Measurements from ENCODE around the gene PRDM5.

The PRDM5 gene

DNA sequence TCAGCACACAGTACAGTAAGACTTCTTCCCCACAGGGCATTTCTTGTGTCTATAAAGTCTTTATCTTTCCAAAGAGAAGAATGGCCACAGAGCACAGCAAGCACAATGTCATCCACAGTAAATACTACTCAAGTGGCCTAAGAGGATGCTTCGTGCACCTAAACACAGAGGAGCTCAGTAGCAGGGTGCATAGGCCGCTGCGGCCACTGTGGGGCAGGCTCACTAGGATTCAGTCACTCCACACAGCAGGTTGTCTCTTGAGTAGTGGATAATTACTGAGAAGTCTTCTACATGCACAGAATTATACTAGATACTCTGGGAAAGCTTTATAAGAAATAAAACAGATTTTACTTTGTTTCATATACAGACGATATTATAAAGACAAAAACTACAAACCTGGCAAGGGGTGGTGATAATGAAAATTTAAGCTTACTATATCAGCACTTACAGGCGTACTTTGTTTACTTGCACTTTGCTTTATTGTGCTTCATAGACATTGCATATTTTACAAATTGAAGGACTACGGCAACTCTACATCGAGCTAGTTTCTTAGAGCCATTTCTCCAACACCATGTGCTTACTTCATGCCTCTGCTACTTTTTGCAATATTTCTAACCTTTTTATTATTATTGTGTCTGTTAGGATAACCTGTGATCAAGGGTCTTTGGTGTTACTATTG lies 78.5 kb downstream of the PRDM5 start:
- Mint-ChIP-seq H3K9me3 (no peaks in the 10 kb centered on the region), H3K36me3 (ENCODE audit: low read depth) (no peaks in the 10 kb centered on the region), H3K4me1 (peaks cover 14% of the 10 kb centered on the region), H3K27me3 (ENCODE audit: low read depth) (no peaks in the 10 kb centered on the region), H3K4me3 (no peak overlapping the region), H3K27ac (peak overlapping the region; percentile 62 to 76 (median 69))
- TF ChIP-seq, protein P1, sequence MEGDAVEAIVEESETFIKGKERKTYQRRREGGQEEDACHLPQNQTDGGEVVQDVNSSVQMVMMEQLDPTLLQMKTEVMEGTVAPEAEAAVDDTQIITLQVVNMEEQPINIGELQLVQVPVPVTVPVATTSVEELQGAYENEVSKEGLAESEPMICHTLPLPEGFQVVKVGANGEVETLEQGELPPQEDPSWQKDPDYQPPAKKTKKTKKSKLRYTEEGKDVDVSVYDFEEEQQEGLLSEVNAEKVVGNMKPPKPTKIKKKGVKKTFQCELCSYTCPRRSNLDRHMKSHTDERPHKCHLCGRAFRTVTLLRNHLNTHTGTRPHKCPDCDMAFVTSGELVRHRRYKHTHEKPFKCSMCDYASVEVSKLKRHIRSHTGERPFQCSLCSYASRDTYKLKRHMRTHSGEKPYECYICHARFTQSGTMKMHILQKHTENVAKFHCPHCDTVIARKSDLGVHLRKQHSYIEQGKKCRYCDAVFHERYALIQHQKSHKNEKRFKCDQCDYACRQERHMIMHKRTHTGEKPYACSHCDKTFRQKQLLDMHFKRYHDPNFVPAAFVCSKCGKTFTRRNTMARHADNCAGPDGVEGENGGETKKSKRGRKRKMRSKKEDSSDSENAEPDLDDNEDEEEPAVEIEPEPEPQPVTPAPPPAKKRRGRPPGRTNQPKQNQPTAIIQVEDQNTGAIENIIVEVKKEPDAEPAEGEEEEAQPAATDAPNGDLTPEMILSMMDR (IDR thresholded peaks at IDR 0.05; ENCODE audit: unreplicated experiment in 3 of 3) = peak; percentile 22 to 48 (median 47)

DNA sequence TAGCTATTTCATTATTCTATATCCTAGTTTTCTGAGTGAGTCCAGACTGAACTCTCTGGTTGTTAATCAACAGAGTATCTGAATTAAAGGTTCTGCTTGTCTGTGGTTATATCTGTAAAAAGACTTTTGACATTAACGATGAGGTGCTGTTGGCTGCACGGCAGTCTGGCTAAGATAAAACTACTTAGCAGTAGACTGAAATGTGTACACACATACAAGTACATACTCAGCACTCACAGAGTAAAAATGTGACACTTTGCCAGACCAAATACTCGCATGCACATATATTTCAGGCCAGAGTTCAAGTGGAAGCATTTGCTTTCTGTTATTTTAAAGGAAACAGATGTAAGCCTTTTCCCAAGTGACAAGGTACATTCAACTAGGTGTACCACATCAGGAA lies 80.5 kb downstream of the PRDM5 start:
- H3K36me3 Mint-ChIP-seq (ENCODE audit: low read depth) = no peaks in the 10 kb centered on the region
- H3K27ac Mint-ChIP-seq = peak overlapping the region; percentile 38 to 82 (median 48)
- H3K9me3 Mint-ChIP-seq = no peaks in the 10 kb centered on the region
- no peak overlapping the region for H3K4me3 Mint-ChIP-seq
- peaks cover 14% of the 10 kb centered on the region for H3K4me1 Mint-ChIP-seq
- TF ChIP-seq, protein P1 (IDR thresholded peaks at IDR 0.05; ENCODE audit: unreplicated experiment in 3 of 3) = no peak
- peaks cover 4% of the 10 kb centered on the region for H3K27me3 Mint-ChIP-seq (ENCODE audit: low read depth)

DNA sequence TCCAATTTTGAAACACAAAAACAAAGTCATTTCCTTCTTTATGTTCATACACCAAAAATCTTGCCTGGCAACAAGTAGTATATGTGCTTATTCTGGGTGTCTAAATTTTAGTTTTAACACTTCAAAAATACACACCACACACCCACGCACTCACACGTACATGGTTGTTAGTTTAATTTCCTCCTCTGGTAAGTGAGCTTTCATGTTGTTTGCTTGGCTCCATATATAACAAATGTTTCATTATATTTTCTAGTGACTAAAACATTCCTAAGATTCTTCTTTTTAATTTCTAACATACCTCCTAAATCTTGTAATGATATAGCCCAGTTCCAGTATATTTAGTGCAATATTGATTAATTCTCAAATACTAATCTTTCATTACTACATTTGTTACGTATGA lies 80.9 kb downstream of the PRDM5 start:
- H3K4me1 Mint-ChIP-seq = peaks cover 14% of the 10 kb centered on the region
- peak overlapping the region; percentile 38 to 82 (median 48) for H3K27ac Mint-ChIP-seq
- TF ChIP-seq, protein P1 (IDR thresholded peaks at IDR 0.05; ENCODE audit: unreplicated experiment in 3 of 3) = no peak
- no peaks in the 10 kb centered on the region for H3K9me3 Mint-ChIP-seq
- H3K36me3 Mint-ChIP-seq (ENCODE audit: low read depth) = no peaks in the 10 kb centered on the region
- peaks cover 4% of the 10 kb centered on the region for H3K27me3 Mint-ChIP-seq (ENCODE audit: low read depth)
- H3K4me3 Mint-ChIP-seq = no peak overlapping the region

DNA sequence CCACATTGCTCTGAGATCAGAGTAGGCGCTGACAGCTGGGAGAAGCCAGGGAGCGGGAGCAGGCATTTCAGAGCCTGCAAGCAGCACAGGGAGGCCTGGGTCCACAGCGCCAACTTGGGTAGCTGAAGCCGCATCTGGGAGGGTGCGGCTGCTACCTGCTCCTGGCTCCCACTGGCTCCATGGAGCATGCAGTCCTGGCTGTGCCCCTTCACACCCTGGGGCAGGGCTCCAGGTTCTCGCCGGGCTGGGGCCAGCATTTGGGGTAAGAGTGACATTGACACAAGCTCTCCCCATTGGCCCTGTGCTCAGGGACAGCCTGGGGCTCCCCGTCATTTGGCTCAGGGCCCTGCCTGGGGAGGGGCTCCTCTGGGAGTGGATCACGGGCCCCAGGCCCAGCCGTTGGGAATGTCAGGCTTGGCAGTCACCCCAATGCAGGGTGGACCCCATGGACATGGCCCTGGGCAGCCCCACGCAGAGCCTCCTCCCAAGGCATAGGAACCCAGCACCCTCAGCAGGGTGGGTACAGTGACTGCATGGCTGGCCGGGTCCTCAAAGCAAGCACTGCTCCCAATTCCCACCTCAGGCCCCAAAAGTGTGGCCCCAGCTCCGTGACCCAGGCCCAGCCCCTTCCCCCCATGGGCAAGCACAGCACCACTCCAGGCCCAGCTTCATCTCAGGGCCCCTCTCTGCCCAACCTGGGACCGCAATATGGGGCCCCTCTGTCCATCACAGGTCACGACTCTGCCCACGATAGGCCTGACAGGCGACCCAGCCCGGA lies 82.4 kb downstream of the PRDM5 start:
- H3K4me1 Mint-ChIP-seq = peaks cover 14% of the 10 kb centered on the region
- TF ChIP-seq, protein P1 (IDR thresholded peaks at IDR 0.05; ENCODE audit: unreplicated experiment in 3 of 3) = no peak
- no peak overlapping the region for H3K4me3 Mint-ChIP-seq

DNA sequence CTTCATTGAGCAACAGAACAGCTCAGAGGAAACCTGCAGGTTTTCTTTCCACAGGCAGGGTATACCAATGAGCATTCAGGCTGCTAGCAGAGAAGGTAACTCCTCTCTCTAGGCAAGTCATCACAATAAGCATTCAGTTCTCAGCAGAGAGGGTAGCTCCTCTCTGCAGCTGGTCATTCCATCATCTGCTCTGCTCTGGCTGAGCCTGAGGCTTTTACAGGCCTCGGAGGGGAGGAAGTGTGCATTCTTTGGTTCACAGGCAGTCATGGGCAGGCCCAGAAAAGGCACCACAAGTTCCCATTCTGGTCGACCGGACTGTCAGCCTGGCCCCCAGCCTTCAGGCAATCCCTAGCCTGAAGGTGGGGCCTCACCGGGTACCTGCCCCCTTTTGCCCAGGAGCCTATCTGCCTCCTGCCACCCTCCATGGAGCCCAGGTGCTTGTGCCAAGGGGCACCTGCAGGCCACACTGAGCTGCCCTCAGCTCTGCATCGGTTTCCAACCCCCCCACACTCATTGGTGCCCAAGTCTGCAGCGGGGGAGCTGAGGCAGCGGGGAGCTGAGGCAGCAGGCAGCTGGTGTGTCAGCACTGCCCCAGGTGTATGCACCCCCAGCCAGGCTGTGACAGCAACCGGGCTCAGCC lies 83.1 kb downstream of the PRDM5 start:
- H3K9me3 Mint-ChIP-seq = peaks cover 4% of the 10 kb centered on the region
- TF ChIP-seq, protein P1 (IDR thresholded peaks at IDR 0.05; ENCODE audit: unreplicated experiment in 3 of 3) = no peak
- peaks cover 11% of the 10 kb centered on the region for H3K4me1 Mint-ChIP-seq
- H3K4me3 Mint-ChIP-seq = no peak overlapping the region
- H3K36me3 Mint-ChIP-seq (ENCODE audit: low read depth) = peaks cover 4% of the 10 kb centered on the region
- H3K27me3 Mint-ChIP-seq (ENCODE audit: low read depth) = peaks cover 4% of the 10 kb centered on the region
- no peak overlapping the region for H3K27ac Mint-ChIP-seq

More for the DNA sequence above, 82.4 kb downstream of the PRDM5 start:
- no peaks in the 10 kb centered on the region for H3K36me3 Mint-ChIP-seq (ENCODE audit: low read depth)
- H3K27me3 Mint-ChIP-seq (ENCODE audit: low read depth) = peaks cover 4% of the 10 kb centered on the region
- H3K27ac Mint-ChIP-seq = no peak overlapping the region
- no peaks in the 10 kb centered on the region for H3K9me3 Mint-ChIP-seq

Data from nephron (organoid).